ENCODE data around the gene PRKCG. TPM values are rescaled to one million over a fixed set of nuclear protein-coding genes. Genes with fewer than 3 reads are reported as not detected.

Gene PRKCG
- total RNA-seq, 1 donor from 2014 or later, result not detected

DNA sequence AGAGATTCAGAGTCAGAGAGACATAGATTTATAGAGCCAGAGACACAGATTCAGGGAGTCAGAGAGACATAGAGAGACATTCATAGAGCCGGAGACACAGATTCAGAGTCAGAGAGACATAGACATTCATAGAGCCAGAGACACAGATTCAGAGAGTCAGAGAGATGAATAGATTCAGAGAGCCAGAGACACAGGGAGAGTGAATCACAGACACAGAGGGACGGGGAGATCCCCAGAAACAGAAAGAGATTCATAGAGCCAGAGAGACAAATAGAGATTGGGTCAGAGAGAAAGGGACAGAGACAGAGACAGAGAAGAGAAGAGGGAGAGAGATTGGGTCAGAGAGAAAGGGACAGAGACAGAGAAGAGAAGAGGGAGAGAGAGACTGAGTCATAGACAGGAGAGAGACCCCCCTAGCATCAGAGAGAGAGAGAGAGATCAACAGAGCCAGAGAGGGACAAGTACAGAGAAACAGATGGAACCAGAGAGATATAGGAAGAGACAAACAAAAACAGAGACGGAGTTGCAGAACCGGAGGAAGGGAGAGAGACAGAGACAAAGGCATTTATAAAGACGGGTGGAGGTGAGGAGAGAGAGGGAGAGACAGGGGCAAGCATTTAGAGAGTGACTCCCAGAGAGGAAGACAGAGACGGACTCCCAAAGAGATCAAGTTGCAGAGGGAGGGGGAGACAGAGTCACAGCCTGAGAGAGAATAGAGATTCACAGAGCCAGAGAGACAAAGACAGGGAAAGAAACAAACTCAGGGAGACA is 1.1 kb upstream of the PRKCG start:
- H3K9ac ChIP-seq (ENCODE audit: low read depth in 1 of 3, low read length in 3 of 3), result no peak overlapping the region
- H3K9me3 ChIP-seq (ENCODE audit: control insufficient read depth in 3 of 3, low read length in 3 of 3), result no peaks in the 10 kb centered on the region
- no peak overlapping the region for H3K27ac ChIP-seq (ENCODE audit: low read depth, low read length)
- peaks cover 8 to 25% (median 11%) of the 10 kb centered on the region in 3 donors for H3K4me1 ChIP-seq (ENCODE audit: control insufficient read depth in 3 of 3, insufficient read depth in 3 of 3, low read length in 3 of 3)
- H3K27me3 ChIP-seq (ENCODE audit: control insufficient read depth in 3 of 3, insufficient read depth in 3 of 3, low read length in 3 of 3), result peaks cover 32 to 46% (median 42%) of the 10 kb centered on the region in 3 donors
- H3K4me3 ChIP-seq (ENCODE audit: low read length in 3 of 3), result no peak overlapping the region
- no peaks in the 10 kb centered on the region for H3K36me3 ChIP-seq (ENCODE audit: control insufficient read depth in 3 of 3, insufficient read depth in 3 of 3, low read length in 3 of 3)

- no peak overlapping the region for H3K9ac ChIP-seq (ENCODE audit: low read depth in 1 of 3, low read length in 3 of 3)
- no peak overlapping the region for H3K27ac ChIP-seq (ENCODE audit: low read depth, low read length)
- H3K36me3 ChIP-seq (ENCODE audit: control insufficient read depth in 3 of 3, insufficient read depth in 3 of 3, low read length in 3 of 3), result no peaks in the 10 kb centered on the region
- H3K4me3 ChIP-seq (ENCODE audit: low read length in 3 of 3), result no peak overlapping the region
- H3K4me1 ChIP-seq (ENCODE audit: control insufficient read depth in 3 of 3, insufficient read depth in 3 of 3, low read length in 3 of 3), result peaks cover 8 to 20% (median 8%) of the 10 kb centered on the region in 3 donors
- H3K27me3 ChIP-seq (ENCODE audit: control insufficient read depth in 3 of 3, insufficient read depth in 3 of 3, low read length in 3 of 3), result peaks cover 32 to 49% (median 42%) of the 10 kb centered on the region in 3 donors
- no peaks in the 10 kb centered on the region for H3K9me3 ChIP-seq (ENCODE audit: control insufficient read depth in 3 of 3, low read length in 3 of 3)
Measured at GRCh38 chr19:53882391-53883050, 524 bp downstream of the PRKCG start.

GRCh38 chr19:53883231-53883661 is 1.2 kb downstream of the PRKCG start:
- peaks cover 32 to 49% (median 42%) of the 10 kb centered on the region in 3 donors for H3K27me3 ChIP-seq (ENCODE audit: control insufficient read depth in 3 of 3, insufficient read depth in 3 of 3, low read length in 3 of 3)
- H3K4me1 ChIP-seq (ENCODE audit: control insufficient read depth in 3 of 3, insufficient read depth in 3 of 3, low read length in 3 of 3), result peaks cover 8 to 20% (median 8%) of the 10 kb centered on the region in 3 donors
- no peak overlapping the region for H3K9ac ChIP-seq (ENCODE audit: low read depth in 1 of 3, low read length in 3 of 3)
- no peaks in the 10 kb centered on the region for H3K36me3 ChIP-seq (ENCODE audit: control insufficient read depth in 3 of 3, insufficient read depth in 3 of 3, low read length in 3 of 3)
- no peak overlapping the region for H3K4me3 ChIP-seq (ENCODE audit: low read length in 3 of 3)
- H3K9me3 ChIP-seq (ENCODE audit: control insufficient read depth in 3 of 3, low read length in 3 of 3), result no peaks in the 10 kb centered on the region
- no peak overlapping the region for H3K27ac ChIP-seq (ENCODE audit: low read depth, low read length)

GRCh38 chr19:53883741-53884140 is 1.7 kb downstream of the PRKCG start:
- Histone ChIP-seq H3K9me3 (ENCODE audit: control insufficient read depth in 3 of 3, low read length in 3 of 3) (no peaks in the 10 kb centered on the region), H3K36me3 (ENCODE audit: control insufficient read depth in 3 of 3, insufficient read depth in 3 of 3, low read length in 3 of 3) (no peaks in the 10 kb centered on the region), H3K27me3 (ENCODE audit: control insufficient read depth in 3 of 3, insufficient read depth in 3 of 3, low read length in 3 of 3) (peaks cover 32 to 48% (median 42%) of the 10 kb centered on the region in 3 donors), H3K27ac (ENCODE audit: low read depth, low read length) (no peak overlapping the region), H3K4me3 (ENCODE audit: low read length in 3 of 3) (no peak overlapping the region), H3K9ac (ENCODE audit: low read depth in 1 of 3, low read length in 3 of 3) (no peak overlapping the region), H3K4me1 (ENCODE audit: control insufficient read depth in 3 of 3, insufficient read depth in 3 of 3, low read length in 3 of 3) (peaks cover 7 to 18% (median 8%) of the 10 kb centered on the region in 3 donors)

- H3K9me3 ChIP-seq (ENCODE audit: control insufficient read depth in 3 of 3, low read length in 3 of 3), result no peaks in the 10 kb centered on the region
- no peak overlapping the region for H3K27ac ChIP-seq (ENCODE audit: low read depth, low read length)
- H3K4me1 ChIP-seq (ENCODE audit: control insufficient read depth in 3 of 3, insufficient read depth in 3 of 3, low read length in 3 of 3), result peaks cover 3 to 13% (median 4%) of the 10 kb centered on the region in 3 donors
- H3K9ac ChIP-seq (ENCODE audit: low read depth in 1 of 3, low read length in 3 of 3), result no peak overlapping the region
- H3K4me3 ChIP-seq (ENCODE audit: low read length in 3 of 3), result no peak overlapping the region
- H3K27me3 ChIP-seq (ENCODE audit: control insufficient read depth in 3 of 3, insufficient read depth in 3 of 3, low read length in 3 of 3), result peaks cover 32 to 43% (median 41%) of the 10 kb centered on the region in 3 donors
- no peaks in the 10 kb centered on the region for H3K36me3 ChIP-seq (ENCODE audit: control insufficient read depth in 3 of 3, insufficient read depth in 3 of 3, low read length in 3 of 3)
Measured at GRCh38 chr19:53884256-53884655, 2.3 kb downstream of the PRKCG start.

- H3K36me3 ChIP-seq (ENCODE audit: control insufficient read depth in 3 of 3, insufficient read depth in 3 of 3, low read length in 3 of 3), result no peaks in the 10 kb centered on the region
- H3K27ac ChIP-seq (ENCODE audit: low read depth, low read length), result no peak overlapping the region
- peaks cover 0 to 10% (median 4%) of the 10 kb centered on the region in 3 donors for H3K4me1 ChIP-seq (ENCODE audit: control insufficient read depth in 3 of 3, insufficient read depth in 3 of 3, low read length in 3 of 3)
- no peak overlapping the region for H3K4me3 ChIP-seq (ENCODE audit: low read length in 3 of 3)
- peaks cover 32 to 39% (median 37%) of the 10 kb centered on the region in 3 donors for H3K27me3 ChIP-seq (ENCODE audit: control insufficient read depth in 3 of 3, insufficient read depth in 3 of 3, low read length in 3 of 3)
- H3K9ac ChIP-seq (ENCODE audit: low read depth in 1 of 3, low read length in 3 of 3), result no peak overlapping the region
- H3K9me3 ChIP-seq (ENCODE audit: control insufficient read depth in 3 of 3, low read length in 3 of 3), result no peaks in the 10 kb centered on the region
Measured at GRCh38 chr19:53885036-53885435, 3.0 kb downstream of the PRKCG start.

GRCh38 chr19:53892301-53892980 is 10.4 kb downstream of the PRKCG start:
- H3K9me3 ChIP-seq (ENCODE audit: control insufficient read depth in 3 of 3, low read length in 3 of 3), result no peaks in the 10 kb centered on the region
- no peaks in the 10 kb centered on the region for H3K36me3 ChIP-seq (ENCODE audit: control insufficient read depth in 3 of 3, insufficient read depth in 3 of 3, low read length in 3 of 3)
- H3K27me3 ChIP-seq (ENCODE audit: control insufficient read depth in 3 of 3, insufficient read depth in 3 of 3, low read length in 3 of 3), result peaks cover 26 to 32% (median 31%) of the 10 kb centered on the region in 3 donors
- no peak overlapping the region for H3K4me3 ChIP-seq (ENCODE audit: low read length in 3 of 3)
- H3K9ac ChIP-seq (ENCODE audit: low read depth in 1 of 3, low read length in 3 of 3), result no peak overlapping the region
- H3K27ac ChIP-seq (ENCODE audit: low read depth, low read length), result no peak overlapping the region
- H3K4me1 ChIP-seq (ENCODE audit: control insufficient read depth in 3 of 3, insufficient read depth in 3 of 3, low read length in 3 of 3), result no peaks in the 10 kb centered on the region

- H3K4me3 ChIP-seq (ENCODE audit: low read length in 3 of 3), result no peak overlapping the region
- H3K4me1 ChIP-seq (ENCODE audit: control insufficient read depth in 3 of 3, insufficient read depth in 3 of 3, low read length in 3 of 3), result no peaks in the 10 kb centered on the region
- H3K36me3 ChIP-seq (ENCODE audit: control insufficient read depth in 3 of 3, insufficient read depth in 3 of 3, low read length in 3 of 3), result no peaks in the 10 kb centered on the region
- H3K27ac ChIP-seq (ENCODE audit: low read depth, low read length), result no peak overlapping the region
- H3K9ac ChIP-seq (ENCODE audit: low read depth in 1 of 3, low read length in 3 of 3), result no peak overlapping the region
- H3K9me3 ChIP-seq (ENCODE audit: control insufficient read depth in 3 of 3, low read length in 3 of 3), result no peaks in the 10 kb centered on the region
- H3K27me3 ChIP-seq (ENCODE audit: control insufficient read depth in 3 of 3, insufficient read depth in 3 of 3, low read length in 3 of 3), result peaks cover 29 to 36% (median 35%) of the 10 kb centered on the region in 3 donors
Measured at GRCh38 chr19:53892981-53893325, 11.0 kb downstream of the PRKCG start.

GRCh38 chr19:53894707-53895106 is 12.7 kb downstream of the PRKCG start:
- peaks cover 33 to 47% (median 39%) of the 10 kb centered on the region in 3 donors for H3K27me3 ChIP-seq (ENCODE audit: control insufficient read depth in 3 of 3, insufficient read depth in 3 of 3, low read length in 3 of 3)
- no peak overlapping the region for H3K9ac ChIP-seq (ENCODE audit: low read depth in 1 of 3, low read length in 3 of 3)
- no peak overlapping the region for H3K27ac ChIP-seq (ENCODE audit: low read depth, low read length)
- no peaks in the 10 kb centered on the region for H3K9me3 ChIP-seq (ENCODE audit: control insufficient read depth in 3 of 3, low read length in 3 of 3)
- H3K36me3 ChIP-seq (ENCODE audit: control insufficient read depth in 3 of 3, insufficient read depth in 3 of 3, low read length in 3 of 3), result no peaks in the 10 kb centered on the region
- no peaks in the 10 kb centered on the region for H3K4me1 ChIP-seq (ENCODE audit: control insufficient read depth in 3 of 3, insufficient read depth in 3 of 3, low read length in 3 of 3)
- H3K4me3 ChIP-seq (ENCODE audit: low read length in 3 of 3), result no peak overlapping the region

GRCh38 chr19:53896682-53897081 is 14.7 kb downstream of the PRKCG start:
- Histone ChIP-seq H3K36me3 (ENCODE audit: control insufficient read depth in 3 of 3, insufficient read depth in 3 of 3, low read length in 3 of 3) (no peaks in the 10 kb centered on the region), H3K9ac (ENCODE audit: low read depth in 1 of 3, low read length in 3 of 3) (no peak overlapping the region), H3K9me3 (ENCODE audit: control insufficient read depth in 3 of 3, low read length in 3 of 3) (no peaks in the 10 kb centered on the region), H3K4me1 (ENCODE audit: control insufficient read depth in 3 of 3, insufficient read depth in 3 of 3, low read length in 3 of 3) (no peaks in the 10 kb centered on the region), H3K4me3 (ENCODE audit: low read length in 3 of 3) (no peak overlapping the region), H3K27ac (ENCODE audit: low read depth, low read length) (no peak overlapping the region), H3K27me3 (ENCODE audit: control insufficient read depth in 3 of 3, insufficient read depth in 3 of 3, low read length in 3 of 3) (peaks cover 41 to 53% (median 46%) of the 10 kb centered on the region in 3 donors)

All from skeletal muscle tissue (tissue), 4 donors.